Measurements from ENCODE around the gene MEGF6.

The MEGF6 gene

GRCh38 chr1:3473381-3473844 is 137.9 kb downstream of the MEGF6 start:
- TF ChIP-seq CTCF (IDR thresholded peaks at IDR 0.05; ENCODE audit: control extremely low read depth, extremely low read depth, low read depth, missing control alignments) = no peak
- ChIA-PET CTCF (interaction anchor here (1.0 kb wide), 1 partner anchor 18 kb away, joined by 3 read pairs; no protein-coding TSS in a partner anchor), POLR2A (no interaction called here)
- no peak for DNase-seq (ENCODE audit: extremely low spot score)

- no peak for TF ChIP-seq CTCF (IDR thresholded peaks at IDR 0.05; ENCODE audit: control extremely low read depth, extremely low read depth, low read depth, missing control alignments)
- DNase-seq (ENCODE audit: extremely low spot score) = no peak
- POLR2A ChIA-PET = no interaction called here
- CTCF ChIA-PET = interaction anchor here (1.0 kb wide), 1 partner anchor 18 kb away, joined by 3 read pairs; no protein-coding TSS in a partner anchor
Measured at GRCh38 chr1:3472906-3473305, 138.4 kb downstream of the MEGF6 start.

- TF ChIP-seq CTCF (IDR thresholded peaks at IDR 0.05; ENCODE audit: control extremely low read depth, extremely low read depth, low read depth, missing control alignments) = no peak
- no peak for DNase-seq (ENCODE audit: extremely low spot score)
- ChIA-PET POLR2A (no interaction called here), CTCF (interaction anchor here (1.6 kb wide), 1 partner anchor 19 kb away, joined by 8 read pairs; no protein-coding TSS in a partner anchor)
Measured at GRCh38 chr1:3472088-3472850, 139.0 kb downstream of the MEGF6 start.

GRCh38 chr1:3471356-3472087 is 139.8 kb downstream of the MEGF6 start:
- CTCF ChIA-PET = interaction anchor here (1.6 kb wide), 1 partner anchor 18 kb away, joined by 8 read pairs; no protein-coding TSS in a partner anchor
- no peak for DNase-seq (ENCODE audit: extremely low spot score)
- POLR2A ChIA-PET = no interaction called here
- no peak for TF ChIP-seq CTCF (IDR thresholded peaks at IDR 0.05; ENCODE audit: control extremely low read depth, extremely low read depth, low read depth, missing control alignments)

- no peak for DNase-seq (ENCODE audit: extremely low spot score)
- CTCF ChIA-PET = interaction anchor here (1.6 kb wide), 1 partner anchor 18 kb away, joined by 8 read pairs; no protein-coding TSS in a partner anchor
- no peak for TF ChIP-seq CTCF (IDR thresholded peaks at IDR 0.05; ENCODE audit: control extremely low read depth, extremely low read depth, low read depth, missing control alignments)
- POLR2A ChIA-PET = no interaction called here
Measured at GRCh38 chr1:3470650-3471355, 140.5 kb downstream of the MEGF6 start.
